ENCODE measurements around the gene DCP2.

Gene DCP2

DNA sequence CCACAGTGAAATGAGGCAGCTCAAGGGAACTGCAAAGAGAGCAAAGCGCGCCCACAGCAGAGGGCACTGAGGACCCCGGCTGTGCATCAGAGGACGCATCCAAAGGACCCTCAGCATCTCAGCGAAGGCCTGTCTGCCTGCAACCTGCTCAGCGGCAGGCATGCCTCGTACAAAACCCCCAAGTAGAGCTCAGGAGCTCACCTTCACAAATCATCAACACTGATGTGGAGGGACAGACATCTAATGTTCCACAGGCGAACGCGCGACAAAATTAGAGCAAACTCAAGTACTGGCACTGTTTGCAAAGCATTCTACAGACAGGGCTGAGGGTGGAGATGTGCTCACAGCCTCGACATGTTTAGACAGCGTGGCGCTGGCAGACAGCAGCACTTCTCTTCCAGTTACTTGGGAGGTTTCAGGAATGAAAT lies 81.0 kb downstream of the DCP2 start:
- H3K4me3 ChIP-seq (ENCODE audit: low read depth, low read length) = no peak overlapping the region
- ChIA-PET CTCF (interaction anchor here (0.8 kb wide), 1 partner anchor 24 kb away, joined by 4 read pairs; no protein-coding TSS in a partner anchor), POLR2A (no interaction called here)
- TF ChIP-seq, protein P1, sequence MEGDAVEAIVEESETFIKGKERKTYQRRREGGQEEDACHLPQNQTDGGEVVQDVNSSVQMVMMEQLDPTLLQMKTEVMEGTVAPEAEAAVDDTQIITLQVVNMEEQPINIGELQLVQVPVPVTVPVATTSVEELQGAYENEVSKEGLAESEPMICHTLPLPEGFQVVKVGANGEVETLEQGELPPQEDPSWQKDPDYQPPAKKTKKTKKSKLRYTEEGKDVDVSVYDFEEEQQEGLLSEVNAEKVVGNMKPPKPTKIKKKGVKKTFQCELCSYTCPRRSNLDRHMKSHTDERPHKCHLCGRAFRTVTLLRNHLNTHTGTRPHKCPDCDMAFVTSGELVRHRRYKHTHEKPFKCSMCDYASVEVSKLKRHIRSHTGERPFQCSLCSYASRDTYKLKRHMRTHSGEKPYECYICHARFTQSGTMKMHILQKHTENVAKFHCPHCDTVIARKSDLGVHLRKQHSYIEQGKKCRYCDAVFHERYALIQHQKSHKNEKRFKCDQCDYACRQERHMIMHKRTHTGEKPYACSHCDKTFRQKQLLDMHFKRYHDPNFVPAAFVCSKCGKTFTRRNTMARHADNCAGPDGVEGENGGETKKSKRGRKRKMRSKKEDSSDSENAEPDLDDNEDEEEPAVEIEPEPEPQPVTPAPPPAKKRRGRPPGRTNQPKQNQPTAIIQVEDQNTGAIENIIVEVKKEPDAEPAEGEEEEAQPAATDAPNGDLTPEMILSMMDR (IDR thresholded peaks at IDR 0.05; ENCODE audit: insufficient read depth, low read length, missing control alignments) = no peak
- DNase-seq (ENCODE audit: low read depth, low spot score) = no peak

DNA sequence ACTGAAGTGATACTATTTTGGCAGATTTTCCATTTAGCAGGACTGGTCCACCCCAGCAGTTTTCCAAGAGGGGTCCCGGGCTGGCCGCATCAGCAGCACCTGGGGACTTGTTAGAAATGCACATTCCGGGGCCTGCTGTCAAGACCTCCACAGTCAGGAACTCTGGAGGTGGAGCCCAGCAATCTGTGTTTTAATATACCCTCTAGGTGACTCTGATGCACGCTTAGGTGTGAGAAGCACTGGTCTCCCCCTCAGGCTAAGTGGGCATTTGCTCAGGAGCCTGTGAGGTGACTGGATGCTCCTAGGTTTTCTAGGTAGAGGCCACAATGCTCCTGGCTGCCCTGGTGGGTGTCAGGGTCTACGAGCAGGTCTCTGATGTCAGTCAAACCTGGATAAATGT lies 81.7 kb downstream of the DCP2 start:
- no peak overlapping the region for H3K4me3 ChIP-seq (ENCODE audit: low read depth, low read length)
- DNase-seq (ENCODE audit: low read depth, low spot score) = no peak
- CTCF ChIA-PET = no interaction called here
- POLR2A ChIA-PET = interaction anchor here (0.7 kb wide), 1 partner anchor 93 kb away, joined by 3 read pairs; no protein-coding TSS in a partner anchor
- TF ChIP-seq, protein P1 (IDR thresholded peaks at IDR 0.05; ENCODE audit: insufficient read depth, low read length, missing control alignments) = no peak

DNA sequence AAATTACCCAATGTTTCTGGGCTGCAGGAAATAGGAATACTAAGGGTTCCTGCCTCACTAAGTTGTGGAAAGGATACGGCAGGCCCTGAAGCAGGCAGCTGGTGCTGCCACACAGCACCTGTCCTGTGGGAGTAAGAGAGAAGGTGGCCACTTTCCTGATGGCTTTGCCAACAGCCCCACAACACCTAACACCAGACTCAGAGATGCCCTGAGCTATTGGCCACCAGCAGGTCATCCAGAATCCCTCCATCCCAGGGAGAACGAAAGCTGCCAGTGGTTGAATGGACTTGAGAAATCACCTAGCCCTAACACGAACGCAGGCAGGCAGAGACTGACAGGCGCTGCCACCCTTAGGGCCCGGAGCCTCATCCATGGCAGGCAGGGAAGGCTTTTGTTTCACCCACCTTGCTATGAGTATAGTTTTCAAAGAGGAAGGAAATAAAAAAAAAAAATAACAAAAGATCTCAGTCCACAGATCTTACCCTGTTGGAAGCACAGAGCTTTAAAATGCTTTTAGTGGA lies 82.2 kb downstream of the DCP2 start:
- TF ChIP-seq, protein P1 (IDR thresholded peaks at IDR 0.05; ENCODE audit: insufficient read depth, low read length, missing control alignments) = no peak
- H3K4me3 ChIP-seq (ENCODE audit: low read depth, low read length) = no peak overlapping the region
- ChIA-PET CTCF (interaction anchor here (1.0 to 1.3 kb wide), 2 partner anchors 9 to 13 kb away, joined by 3 to 4 read pairs; no protein-coding TSS in a partner anchor), POLR2A (interaction anchor here (0.7 to 1.3 kb wide), 2 partner anchors 12 to 92 kb away, joined by 3 read pairs; no protein-coding TSS in a partner anchor)
- no peak for DNase-seq (ENCODE audit: low read depth, low spot score)

DNA sequence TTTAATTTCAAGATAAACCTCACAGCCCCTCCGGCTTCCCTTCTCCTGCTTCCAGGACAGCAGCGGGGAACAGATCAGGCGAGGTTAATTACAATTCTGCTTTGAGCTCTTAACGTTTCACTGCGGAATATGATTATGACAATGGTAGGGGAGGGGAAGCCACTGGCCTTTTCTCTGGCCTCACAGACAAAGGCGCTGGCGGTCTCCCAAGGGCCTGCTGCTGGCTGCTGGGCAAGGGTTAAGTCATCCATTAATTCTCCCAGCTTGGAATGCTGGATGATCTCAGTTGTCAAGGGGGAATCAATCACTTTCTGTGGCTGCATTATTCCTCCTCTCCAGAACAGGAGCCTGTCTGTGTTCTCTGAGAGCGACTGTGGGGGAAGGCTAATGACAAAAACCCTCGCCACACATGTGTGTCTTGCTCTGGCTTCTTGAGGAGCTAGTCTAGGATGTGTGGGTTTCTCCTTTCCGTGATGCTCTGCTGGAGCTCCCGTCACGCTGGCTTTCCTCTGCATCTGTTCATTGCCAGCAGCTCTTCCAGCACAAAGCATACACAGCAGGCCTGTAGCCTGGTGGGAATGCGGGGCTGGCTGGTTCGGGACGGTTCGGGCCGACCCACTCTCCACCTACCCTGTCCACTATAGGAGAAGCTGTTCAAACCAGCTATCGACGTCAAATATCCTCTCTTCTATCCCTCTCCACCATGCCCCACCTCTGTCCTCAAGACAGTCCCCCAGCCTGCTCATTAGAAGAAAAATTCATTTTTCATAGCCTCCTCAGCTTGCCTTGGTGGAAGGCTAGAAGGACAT lies 82.8 kb downstream of the DCP2 start:
- CTCF ChIA-PET = interaction anchor here (0.8 to 1.3 kb wide), 3 partner anchors 9 to 63 kb away, joined by 3 to 4 read pairs (median 3); no protein-coding TSS in a partner anchor
- DNase-seq (ENCODE audit: low read depth, low spot score) = no peak
- H3K4me3 ChIP-seq (ENCODE audit: low read depth, low read length) = no peak overlapping the region
- TF ChIP-seq, protein P1 (IDR thresholded peaks at IDR 0.05; ENCODE audit: insufficient read depth, low read length, missing control alignments) = no peak
- POLR2A ChIA-PET = interaction anchor here (1.3 kb wide), 1 partner anchor 12 kb away, joined by 3 read pairs; no protein-coding TSS in a partner anchor

DNA sequence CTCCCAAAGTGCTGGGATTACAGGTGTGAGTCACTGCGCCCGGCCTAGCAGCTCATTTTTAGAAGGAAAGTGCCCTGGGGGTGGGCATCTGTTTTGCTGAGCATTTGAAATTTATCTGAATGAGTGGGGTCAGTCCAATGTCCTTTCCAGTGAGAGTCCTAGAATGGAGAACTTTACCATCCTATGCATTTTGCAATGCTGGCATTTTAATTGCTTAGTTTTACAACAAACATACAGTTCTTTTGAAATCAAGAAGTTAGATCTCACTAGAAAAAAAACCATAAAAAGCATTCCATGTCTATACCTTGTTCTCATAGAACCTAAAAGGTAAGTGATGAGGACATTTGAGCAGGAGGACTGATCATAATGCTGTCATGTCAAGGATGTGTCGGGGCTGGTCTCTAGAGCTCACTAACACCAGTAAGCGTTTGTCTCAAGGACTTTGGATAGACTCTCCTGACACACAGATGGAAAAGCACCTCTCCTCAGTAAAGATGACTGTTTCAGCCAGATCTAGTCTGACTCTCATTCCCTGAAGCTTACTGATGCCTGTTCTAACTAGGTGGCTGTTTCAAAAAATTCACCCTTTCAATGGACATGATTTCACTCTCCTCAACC lies 83.9 kb downstream of the DCP2 start:
- CTCF ChIA-PET = no interaction called here
- POLR2A ChIA-PET = no interaction called here
- no peak for DNase-seq (ENCODE audit: low read depth, low spot score)
- no peak overlapping the region for H3K4me3 ChIP-seq (ENCODE audit: low read depth, low read length)
- TF ChIP-seq, protein P1 (IDR thresholded peaks at IDR 0.05; ENCODE audit: insufficient read depth, low read length, missing control alignments) = no peak

All from AG04449 (cell line).